ENCODE results near the gene JAKMIP1. TPM values are rescaled to one million over a fixed set of nuclear protein-coding genes. Genes with fewer than 3 reads are reported as not detected.

Gene JAKMIP1
- not detected in 2 replicates for total RNA-seq

DNA sequence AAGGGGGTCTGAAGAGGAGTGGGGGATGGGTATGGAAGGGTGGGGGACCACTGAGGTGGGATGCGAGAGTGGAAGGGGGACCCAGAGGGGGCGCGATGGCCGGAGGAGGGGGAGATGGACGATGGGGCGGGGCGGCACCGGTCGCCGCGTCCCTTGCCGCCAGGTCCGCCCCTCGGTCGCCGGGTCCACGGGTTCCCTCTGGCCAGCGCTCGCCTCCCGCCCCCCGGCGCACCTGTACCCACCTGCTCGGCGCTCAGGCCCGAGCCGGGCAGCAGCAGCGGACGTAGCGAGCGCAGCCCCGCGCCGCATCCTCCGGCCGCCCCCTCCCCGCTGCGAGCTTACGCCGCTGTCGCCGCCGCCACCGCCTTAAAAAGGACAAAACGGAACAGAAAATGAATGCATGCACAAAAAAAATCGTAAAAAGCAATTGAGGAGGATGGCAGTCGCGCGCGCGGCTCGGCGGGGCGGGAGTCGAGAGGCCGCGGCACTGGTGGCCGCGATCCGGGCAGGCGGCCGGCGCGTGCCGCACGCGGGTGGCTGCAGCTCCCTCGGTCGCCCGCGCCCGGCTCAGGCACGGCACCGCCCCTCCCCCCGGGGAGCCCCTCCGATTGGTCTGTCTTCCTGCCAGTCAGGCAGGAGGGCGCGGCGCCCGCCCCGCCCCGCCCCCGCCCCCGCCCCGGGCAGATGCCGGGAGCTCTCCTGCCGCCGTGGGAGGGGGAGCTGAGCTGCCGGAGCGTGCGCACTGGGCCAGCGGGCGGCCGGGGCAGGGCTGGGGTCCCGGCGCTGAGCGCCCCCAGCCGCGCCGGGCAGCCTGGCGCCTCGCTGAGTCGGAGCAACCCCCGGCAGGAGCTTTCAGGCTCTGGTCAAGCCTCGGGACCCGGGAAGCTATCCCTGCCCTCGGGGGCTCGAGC is at the start of gene JAKMIP1:
JAKMIP1 (minus strand) TSS at position 539 of the 911 bp plus-strand sequence. CDS start 87,699 bp downstream, outside the sequence.

DNA sequence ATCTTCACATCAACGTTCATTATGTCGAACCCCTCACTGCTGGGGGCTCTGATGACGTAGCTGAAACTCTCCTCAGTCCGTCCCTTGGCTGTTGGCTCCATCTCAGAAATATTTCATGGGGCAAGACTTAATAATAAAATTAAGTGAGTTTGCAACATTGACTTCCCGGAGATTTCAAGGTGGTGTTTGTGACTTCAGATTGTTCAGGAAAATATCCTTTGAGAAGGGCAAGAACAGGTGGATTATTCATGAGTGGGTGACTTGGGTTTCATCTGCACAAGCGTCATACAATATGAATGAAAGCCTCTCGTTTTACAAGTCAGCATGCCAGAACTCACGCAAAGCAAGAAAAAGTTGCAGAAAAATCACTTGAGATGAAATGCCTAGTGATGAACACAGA is 182.0 kb downstream of the JAKMIP1 start, which contains the start of gene C4orf50:
C4orf50 (minus strand) TSS at position 101 of the 400 bp plus-strand sequence.

Other genes starting within 250 kb of the JAKMIP1 start
- not detected in 2 replicates for gene C4orf50, start 182.1 kb downstream of the JAKMIP1 start, total RNA-seq
- 7.8 and 11.9 TPM in 2 replicates for gene WFS1, start 69.3 kb upstream of the JAKMIP1 start, total RNA-seq